Activated T-cell treated with anti-CD3 and anti-CD28 coated beads, Interleukin-2, amount 50 U/mL, for 48 hours (primary cell): ENCODE results near the gene SYTL3.
"Not testable (repeated sequence)": the region's sequence is repeated elsewhere in the genome, so short reads cannot be mapped to it uniquely, and the experiment has no call there.

Experiments used
- DNase-seq, 2 experiments: peaks; one replicate each; pipeline ENCODE4 v3.0.0-alpha.2; 2020

The SYTL3 gene

DNA sequence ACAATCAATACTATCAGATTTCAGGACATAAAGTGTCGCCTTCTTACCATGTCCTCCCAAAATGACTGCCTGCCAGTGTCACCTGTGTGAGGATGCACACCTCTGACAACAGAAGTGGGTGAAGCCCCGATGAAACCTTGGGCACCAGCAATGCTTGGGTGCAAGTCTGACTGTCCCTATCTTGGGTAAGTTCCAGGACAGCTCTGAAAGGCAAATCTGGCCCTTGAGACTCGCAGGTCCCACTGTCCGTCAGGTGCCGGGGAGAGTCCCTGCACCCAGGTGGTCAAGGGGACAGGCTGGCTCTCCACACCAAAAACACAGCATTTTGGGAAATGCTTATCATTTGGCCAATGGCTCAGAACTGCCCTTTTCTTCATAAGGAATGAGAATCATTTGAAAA lies 126.0 kb downstream of the SYTL3 start:
- no peak for DNase-seq

DNA sequence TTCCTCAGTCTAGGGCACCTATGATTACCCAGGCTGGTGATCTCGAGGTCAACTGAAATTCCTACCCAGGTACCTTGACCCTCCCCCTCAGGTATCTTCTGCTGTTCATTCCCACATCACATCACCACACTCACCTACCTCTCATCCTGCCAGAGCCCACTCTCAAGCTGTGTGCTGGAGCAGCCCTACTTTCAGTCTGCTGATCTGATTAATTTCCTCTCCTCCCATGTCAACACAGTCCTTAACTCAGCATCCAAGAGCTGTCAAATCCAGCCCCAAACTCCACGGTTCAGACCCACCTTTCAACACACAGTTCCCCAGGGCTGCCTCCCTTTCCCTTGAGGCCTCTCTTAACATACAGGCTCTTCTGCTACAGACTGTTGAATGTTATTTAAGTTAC lies 126.9 kb downstream of the SYTL3 start:
- DNase-seq: no peak

DNA sequence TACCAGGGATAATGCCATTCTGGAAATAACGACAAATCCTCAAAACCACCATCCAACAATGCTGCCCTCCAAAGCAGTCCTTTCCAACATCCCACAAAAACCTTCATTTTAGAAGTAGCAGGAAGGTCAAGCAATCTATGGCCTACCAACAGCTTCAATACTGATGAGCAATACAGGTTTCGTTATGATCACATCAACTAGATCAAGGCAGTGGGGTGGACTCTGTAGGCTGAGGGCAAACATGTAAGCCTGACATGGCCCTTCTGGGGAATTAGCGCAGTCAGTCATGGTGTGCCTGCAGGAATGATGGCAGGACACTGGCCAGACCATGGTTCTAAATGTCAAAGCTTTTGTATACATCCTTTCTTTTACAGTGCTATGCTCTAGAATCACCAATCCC lies 127.7 kb downstream of the SYTL3 start:
- DNase-seq: no peak

DNA sequence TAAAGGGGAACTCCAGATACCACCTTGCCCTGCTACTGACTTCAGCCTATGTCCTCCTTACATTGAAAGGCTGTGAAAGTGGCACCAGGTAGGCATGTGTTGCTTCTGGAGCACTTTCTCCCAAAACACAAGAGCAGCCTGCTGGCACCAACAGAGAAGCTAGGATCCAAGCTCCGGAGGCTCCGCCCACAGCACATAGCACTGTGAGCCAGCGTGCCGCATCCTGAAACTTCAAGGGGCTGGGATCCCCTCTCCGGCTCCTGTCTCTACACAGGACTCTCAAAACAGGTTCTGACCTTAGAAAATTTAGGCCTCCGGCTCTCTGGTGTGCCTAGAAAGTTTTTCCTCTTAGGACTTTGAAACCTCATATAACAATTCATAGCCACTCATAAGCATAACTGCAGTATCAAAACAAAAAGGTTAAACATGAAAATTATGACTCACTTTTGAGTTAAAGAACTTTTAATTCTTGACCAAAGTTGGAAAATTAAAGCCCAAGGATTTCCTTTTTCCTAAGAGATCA lies 128.2 kb downstream of the SYTL3 start:
- no peak for DNase-seq

- DNase-seq: no peak
Measured at GRCh38 chr6:158780246-158780884, 130.5 kb downstream of the SYTL3 start.

DNA sequence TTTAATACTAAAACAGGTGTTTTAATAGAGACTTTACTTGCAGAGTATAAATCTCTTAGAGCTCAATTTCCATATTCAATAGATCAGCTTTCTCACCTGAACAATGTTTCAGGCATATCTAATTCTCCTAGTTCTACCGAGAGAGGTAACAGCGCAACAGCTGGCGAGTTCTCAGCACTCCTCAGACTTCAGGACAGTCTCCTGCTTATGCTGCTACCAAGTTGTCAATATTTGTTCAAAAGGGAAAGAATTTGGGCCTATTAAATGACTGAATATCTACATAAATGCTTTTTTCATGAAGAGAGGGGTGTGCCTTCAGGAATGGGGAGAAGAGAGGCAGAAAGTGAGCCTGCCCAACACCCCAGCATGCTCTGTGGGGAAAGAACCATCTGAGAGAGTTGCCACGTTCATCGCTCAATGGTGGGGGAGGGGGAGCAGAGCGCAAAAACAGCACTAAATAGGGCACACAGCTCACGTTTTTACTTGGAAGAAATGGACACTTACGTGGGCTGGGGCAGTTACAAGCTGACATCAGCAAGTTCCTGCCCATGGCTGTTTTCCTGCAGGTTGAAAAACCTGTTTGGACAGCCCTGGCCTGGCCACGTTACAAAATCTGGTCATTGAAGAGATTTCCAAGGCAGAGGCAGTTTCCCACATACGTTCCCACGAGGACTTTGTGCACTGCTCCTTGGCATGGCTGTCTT lies 131.3 kb downstream of the SYTL3 start:
- DNase-seq: no peak

DNA sequence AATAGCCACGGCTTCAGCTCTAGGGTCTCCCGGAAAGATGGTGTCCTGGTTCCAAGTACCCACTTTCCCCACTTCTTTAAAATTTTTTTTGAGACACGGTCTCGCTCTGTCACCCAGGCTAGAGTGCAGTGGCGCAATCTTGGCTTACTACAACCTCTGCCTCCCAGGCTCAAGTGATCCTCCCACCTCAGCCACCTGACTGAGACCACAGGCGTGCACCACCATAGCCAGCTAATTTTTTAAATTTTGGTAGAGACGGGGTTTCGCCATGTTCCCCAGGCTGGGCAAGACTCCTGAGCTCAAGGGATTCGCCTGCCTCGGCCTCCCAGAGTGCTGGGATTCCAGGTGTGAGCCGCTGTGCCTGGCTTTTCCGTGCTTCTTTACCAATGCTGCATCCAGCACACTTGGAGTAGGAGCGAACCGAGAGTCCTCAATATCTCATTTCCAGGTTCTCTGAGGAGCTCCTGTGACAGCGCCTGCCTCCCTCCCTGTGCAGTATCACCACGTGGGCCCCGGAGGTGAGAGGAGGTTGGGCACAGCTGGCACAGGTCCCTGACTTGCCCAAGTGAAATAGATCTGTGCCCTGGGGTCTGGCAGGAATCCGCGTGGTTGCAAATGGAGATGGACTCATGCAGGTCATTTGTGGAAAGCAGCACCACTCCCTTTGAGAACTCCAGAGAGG lies 132.0 kb downstream of the SYTL3 start:
- no peak for DNase-seq

- DNase-seq: no peak
Measured at GRCh38 chr6:158782432-158783166, 132.7 kb downstream of the SYTL3 start.

GRCh38 chr6:158783167-158783450 lies 133.3 kb downstream of the SYTL3 start:
- DNase-seq: no peak

DNA sequence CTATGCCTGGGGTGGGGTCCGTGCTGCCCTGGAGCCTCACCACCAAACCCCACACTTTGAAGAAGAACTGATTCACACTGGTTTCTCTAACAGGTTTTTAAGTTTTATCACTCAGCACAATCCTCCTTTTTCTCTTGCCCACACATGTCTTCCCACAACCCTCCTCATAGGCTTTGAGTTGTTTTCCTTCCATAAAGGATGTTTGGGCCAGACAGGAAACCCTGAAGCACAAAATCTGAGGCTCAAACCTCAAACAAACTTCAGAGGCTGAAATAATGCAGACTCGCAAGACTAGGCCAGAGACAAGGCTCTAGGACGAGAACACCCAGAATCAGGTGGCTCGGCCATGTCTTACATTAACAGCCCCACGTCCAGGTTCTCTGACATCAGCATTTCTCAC lies 134.0 kb downstream of the SYTL3 start:
- DNase-seq: no peak

DNA sequence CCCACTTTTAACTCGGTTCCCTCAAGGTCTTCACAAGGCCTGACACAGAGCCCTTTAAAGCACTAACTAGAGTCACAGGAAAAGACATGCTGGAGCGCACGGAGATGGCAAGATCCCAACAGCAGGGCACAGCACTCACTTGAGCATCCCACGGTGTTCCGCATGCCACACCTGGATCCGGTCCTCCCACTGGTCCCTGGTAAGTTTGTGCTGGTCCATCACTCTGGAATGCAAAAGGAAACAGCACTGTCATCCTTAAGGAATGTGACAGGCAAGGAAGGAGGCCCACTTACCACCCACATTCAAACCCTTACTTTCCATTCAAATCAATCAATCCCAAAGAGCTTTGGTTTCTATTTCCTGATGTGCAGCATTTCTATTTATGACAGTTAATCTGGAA lies 134.7 kb downstream of the SYTL3 start:
- DNase-seq: no peak

DNA sequence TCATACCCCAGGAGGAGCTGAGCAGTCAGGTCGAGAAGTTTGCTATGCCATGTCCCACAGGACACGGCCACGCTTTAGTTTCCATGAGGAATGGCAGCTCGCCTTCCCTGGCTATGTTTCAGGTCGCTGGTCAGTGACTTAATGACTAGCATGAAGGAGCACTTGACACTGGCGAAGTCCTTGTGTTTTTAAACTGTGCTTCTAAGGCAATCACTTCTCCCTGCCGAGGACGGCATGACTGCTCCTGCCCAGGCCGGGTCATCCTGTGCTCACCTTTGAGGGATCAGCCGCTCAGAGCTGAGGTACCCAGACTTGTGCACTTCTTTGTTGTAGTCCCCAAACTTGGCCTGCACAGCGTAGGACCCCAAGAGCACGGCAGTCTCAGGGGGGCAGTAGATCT lies 135.2 kb downstream of the SYTL3 start:
- DNase-seq: no peak

DNA sequence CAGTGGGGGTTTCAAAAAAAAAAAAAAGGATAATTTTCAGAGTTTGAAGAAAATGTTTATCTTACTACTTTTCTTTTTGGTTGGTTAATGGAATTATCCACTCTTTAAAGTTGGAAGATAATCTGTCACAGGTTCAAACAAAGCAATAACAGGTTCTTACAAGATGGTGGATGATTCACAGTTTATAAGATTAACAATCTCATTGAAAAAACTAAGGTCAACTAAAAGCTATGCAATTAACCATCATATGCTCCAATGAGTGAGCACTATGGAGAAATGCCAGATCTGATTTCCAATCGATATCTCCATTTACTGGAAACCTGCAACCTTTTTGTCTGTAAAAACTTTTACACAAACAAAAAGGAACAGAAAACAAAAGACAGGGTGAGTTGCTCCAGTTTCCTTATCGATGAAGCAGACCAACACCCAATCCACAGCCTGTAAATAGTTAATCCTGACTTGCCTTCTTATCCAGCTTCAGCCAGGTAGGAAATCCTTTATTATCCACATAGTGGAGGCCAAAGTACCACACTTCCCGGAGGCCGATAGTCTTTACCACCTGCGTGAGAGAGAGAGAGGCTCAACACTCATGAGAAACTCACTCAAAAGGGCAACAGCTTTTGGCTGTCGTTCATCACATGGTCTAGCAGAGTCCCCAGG lies 136.9 kb downstream of the SYTL3 start:
- no peak for DNase-seq

DNA sequence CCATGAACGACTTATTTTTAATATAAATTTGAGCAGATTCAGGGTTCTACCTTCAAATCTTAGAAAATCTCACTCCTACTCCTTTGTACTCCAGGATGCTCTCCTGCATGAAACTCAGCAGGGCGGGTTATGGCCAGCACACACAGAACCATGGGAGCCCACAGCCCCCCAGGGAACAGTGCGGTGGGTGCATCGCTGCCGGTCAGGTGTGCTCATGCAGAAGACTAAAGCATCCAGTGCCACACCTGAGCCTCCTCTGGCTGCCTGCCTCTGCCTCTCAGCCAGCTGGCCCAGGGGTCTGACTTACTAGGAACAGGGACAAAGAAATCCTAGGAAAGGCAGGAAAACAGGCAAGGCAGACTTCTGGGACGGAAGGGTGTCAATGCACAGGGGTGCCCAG lies 137.5 kb downstream of the SYTL3 start:
- DNase-seq: no peak

- peak in 1 of 2 experiments; percentile 46 for DNase-seq
Measured at GRCh38 chr6:158789115-158789917, 139.5 kb downstream of the SYTL3 start.

DNA sequence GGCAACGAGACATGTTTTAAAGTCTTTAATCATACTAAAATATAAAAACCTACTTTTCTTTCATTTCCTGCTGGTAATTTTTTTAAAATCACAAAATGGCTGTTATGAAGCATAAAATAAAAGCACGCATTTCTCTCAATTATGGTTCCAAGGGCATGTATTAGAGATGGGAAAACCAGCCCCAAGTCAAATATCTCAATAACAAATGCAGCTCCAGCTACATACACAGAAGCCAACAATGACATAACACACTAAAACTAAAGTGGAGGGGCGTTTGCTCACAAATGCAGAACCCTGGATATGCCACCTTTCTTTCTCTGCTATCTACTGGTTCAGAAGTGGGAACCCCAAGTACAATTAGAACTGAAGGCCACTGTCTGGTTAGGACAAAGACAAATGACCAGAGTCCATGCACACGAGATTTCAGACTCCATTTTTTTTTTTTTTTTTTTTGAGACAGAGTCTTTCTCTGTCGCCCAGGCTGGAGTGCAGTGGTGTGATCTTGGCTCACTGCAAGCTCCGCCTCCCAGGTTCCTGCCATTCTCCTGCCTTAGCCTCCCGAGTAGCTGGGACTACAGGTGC lies 141.5 kb downstream of the SYTL3 start:
- no peak for DNase-seq

DNA sequence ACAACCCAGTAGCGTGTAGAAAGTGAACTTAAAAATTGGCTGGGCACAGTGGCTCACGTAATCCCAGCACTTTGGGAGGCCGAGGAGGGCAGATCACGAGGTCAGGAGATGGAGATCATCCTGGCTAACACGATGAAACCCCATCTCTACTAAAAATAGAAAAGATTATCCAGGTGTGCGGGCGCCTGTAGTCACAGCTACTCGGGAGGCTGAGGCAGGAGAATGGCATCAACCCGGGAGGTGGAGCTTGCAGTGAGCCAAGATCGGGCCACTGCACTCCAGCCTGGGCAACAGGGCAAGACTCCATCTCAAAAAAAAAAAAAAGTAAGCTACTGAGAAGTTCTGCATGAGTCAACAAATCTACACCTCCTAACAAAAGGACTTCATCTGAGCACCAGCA lies 142.7 kb downstream of the SYTL3 start:
- not testable (repeated sequence) for DNase-seq

DNA sequence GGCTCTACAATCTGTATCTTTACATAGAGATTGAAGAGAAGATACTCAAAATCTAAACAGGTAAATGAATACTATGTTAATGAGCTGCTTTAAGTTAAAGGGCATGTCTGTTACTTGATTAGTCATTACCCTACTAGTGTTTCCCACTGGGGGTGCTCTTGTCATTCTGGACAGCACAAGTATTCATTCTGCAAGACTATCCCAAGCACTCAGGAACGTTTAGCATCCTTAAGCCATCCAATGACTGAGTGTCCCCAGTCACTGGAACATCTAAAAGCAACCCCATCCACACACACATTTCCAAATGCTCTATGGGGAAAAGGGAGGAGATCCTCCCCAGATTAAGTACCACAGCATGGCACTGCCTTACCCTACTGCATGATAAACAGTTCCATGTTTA lies 143.6 kb downstream of the SYTL3 start:
- DNase-seq: peak in 1 of 2 experiments; percentile 30

GRCh38 chr6:158795516-158795915 lies 145.7 kb downstream of the SYTL3 start:
- peak in 1 of 2 experiments; percentile 16 for DNase-seq

- DNase-seq: peak in 1 of 2 experiments; percentile 14
Measured at GRCh38 chr6:158796353-158796752, 146.5 kb downstream of the SYTL3 start.
